Suprapubic skin (tissue), 4 donors: ENCODE data around the gene SPTAN1. TPM values are rescaled to one million over a fixed set of nuclear protein-coding genes. Genes with fewer than 3 reads are reported as not detected.

ENCODE experiments used
- DNase-seq, 2 donors: peaks; one replicate each; pipeline ENCODE4 v3.0.0-alpha.2; 2019; ENCODE audit warnings: low spot score in 2 of 2
- H3K27ac ChIP-seq: fragments of 200-600 bp; sonication (generic); one replicate; pipeline ENCODE4 v1.5.1; 2019
- H3K27me3 ChIP-seq: fragments of 200-600 bp; sonication (generic); one replicate; pipeline ENCODE4 v1.5.1; 2019
- H3K36me3 ChIP-seq: fragments of 200-600 bp; sonication (generic); one replicate; pipeline ENCODE4 v1.5.1; 2019
- H3K4me1 ChIP-seq: fragments of 200-600 bp; sonication (generic); one replicate; pipeline ENCODE4 v1.5.1; 2019
- H3K4me3 ChIP-seq: fragments of 200-600 bp; sonication (generic); one replicate; pipeline ENCODE4 v1.5.1; 2019; ENCODE audit warnings: mild to moderate bottlenecking
- H3K9me3 ChIP-seq: fragments of 200-600 bp; sonication (generic); one replicate; pipeline ENCODE4 v1.5.1; 2019
- EP300 ChIP-seq: sonication (generic); formaldehyde crosslinking; IDR thresholded peaks from one replicate; pipeline ENCODE4 v1.6.1; 2017; ENCODE audit warnings: antibody characterized with exemption
- POLR2A ChIP-seq, 2 donors: fragments of 450-650 bp; IDR thresholded peaks; one replicate each; pipeline ENCODE4 v1.6.1; 2017; ENCODE audit warnings: antibody characterized with exemption in 2 of 2, mild to moderate bottlenecking in 2 of 2, moderate library complexity in 2 of 2
- POLR2AphosphoS5 ChIP-seq, 3 donors: sonication (generic); formaldehyde crosslinking; IDR thresholded peaks; one replicate each; pipeline ENCODE4 v1.6.1; 2017; ENCODE audit warnings: antibody characterized with exemption in 3 of 3
- WGBS: methylation state at CpG from one replicate; pipeline ENCODE4 v1.1.5; 2018; 5-methylcytosine and 5-hydroxymethylcytosine counted together
- total RNA-seq, 4 donors: library from RNA; depleted of rRNA; stranded (reverse); fragments of >200 nt; gene quantifications; one replicate each; pipeline ENCODE4 v1.1.0, GENCODE V29; 2016
- TF ChIP-seq, protein P1 (sequence below), 2 donors: fragments of 200-600 bp in 1 of 2; fragments of 450-650 bp in 1 of 2; sonication (generic) in 1 of 2; IDR thresholded peaks; one replicate each; pipeline ENCODE4 v1.5.1; 2016 to 2019; ENCODE audit warnings: antibody characterized with exemption in 2 of 2, mild to moderate bottlenecking in 1 of 2, moderate library complexity in 1 of 2

The SPTAN1 gene
- total RNA-seq, 4 donors from 2014 or later: 251 to 476 (median 354) TPM

DNA sequence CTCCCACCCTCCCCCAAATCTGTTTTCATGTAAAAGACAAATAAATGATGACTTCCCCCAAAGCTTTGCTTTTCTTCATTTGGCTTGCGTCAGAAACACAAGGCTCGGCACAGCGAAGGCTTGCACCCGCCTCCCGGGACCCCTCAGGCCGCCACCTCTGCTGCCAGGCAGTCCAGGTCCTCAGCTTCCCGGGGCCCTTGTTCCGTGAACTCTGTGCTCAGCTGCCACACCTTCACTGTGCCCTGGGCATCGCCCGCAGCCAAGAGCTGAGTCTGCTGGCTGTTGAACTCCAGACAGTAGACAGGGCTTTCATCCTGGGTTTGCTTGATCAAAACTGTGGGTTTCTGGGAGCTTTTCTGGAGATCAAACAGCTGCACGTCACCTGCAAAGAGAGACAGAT lies 81.2 kb downstream of the SPTAN1 start:
- Histone ChIP-seq H3K36me3 (peaks cover 58% of the 10 kb centered on the region), H3K27me3 (no peaks in the 10 kb centered on the region), H3K9me3 (no peaks in the 10 kb centered on the region), H3K4me3 (no peak overlapping the region), H3K27ac (no peak overlapping the region), H3K4me1 (peaks cover 37% of the 10 kb centered on the region)
- DNase-seq: no peak
- WGBS: 83% methylated on average over 11 of the region's 11 CpGs
- TF ChIP-seq, protein P1, sequence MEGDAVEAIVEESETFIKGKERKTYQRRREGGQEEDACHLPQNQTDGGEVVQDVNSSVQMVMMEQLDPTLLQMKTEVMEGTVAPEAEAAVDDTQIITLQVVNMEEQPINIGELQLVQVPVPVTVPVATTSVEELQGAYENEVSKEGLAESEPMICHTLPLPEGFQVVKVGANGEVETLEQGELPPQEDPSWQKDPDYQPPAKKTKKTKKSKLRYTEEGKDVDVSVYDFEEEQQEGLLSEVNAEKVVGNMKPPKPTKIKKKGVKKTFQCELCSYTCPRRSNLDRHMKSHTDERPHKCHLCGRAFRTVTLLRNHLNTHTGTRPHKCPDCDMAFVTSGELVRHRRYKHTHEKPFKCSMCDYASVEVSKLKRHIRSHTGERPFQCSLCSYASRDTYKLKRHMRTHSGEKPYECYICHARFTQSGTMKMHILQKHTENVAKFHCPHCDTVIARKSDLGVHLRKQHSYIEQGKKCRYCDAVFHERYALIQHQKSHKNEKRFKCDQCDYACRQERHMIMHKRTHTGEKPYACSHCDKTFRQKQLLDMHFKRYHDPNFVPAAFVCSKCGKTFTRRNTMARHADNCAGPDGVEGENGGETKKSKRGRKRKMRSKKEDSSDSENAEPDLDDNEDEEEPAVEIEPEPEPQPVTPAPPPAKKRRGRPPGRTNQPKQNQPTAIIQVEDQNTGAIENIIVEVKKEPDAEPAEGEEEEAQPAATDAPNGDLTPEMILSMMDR (IDR thresholded peaks at IDR 0.05): no peak

DNA sequence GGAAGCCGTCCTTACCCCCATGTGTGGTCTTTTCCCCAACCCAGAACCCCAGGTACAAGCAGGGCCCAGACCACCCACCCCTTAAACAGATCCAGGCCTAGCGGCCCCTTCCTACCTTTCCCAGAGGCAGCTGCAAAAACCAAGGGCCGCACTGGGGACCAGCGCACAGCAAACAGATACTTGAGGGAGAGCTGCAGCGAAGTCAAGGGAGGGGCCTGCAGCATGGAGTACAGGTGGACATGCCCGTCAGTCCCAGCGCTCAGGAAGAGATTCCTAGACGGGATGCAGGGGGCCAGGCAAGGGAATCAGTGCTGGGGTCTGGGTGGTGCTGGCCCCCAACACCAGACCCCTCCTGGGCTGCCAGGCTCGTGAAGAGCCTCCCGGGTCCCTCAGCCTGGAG lies 81.7 kb downstream of the SPTAN1 start:
- Histone ChIP-seq H3K27ac (peak overlapping the region; percentile 96), H3K36me3 (peaks cover 58% of the 10 kb centered on the region), H3K27me3 (no peaks in the 10 kb centered on the region), H3K4me1 (peaks cover 32% of the 10 kb centered on the region), H3K4me3 (no peak overlapping the region), H3K9me3 (no peaks in the 10 kb centered on the region)
- WGBS: 92% methylated on average over 5 of the region's 10 CpGs
- TF ChIP-seq, protein P1 (IDR thresholded peaks at IDR 0.05): no peak
- TF ChIP-seq EP300 (no peak), POLR2AphosphoS5 (IDR thresholded peaks at IDR 0.05) (no peak), POLR2A (IDR thresholded peaks at IDR 0.05) (no peak)
- no peak for DNase-seq

DNA sequence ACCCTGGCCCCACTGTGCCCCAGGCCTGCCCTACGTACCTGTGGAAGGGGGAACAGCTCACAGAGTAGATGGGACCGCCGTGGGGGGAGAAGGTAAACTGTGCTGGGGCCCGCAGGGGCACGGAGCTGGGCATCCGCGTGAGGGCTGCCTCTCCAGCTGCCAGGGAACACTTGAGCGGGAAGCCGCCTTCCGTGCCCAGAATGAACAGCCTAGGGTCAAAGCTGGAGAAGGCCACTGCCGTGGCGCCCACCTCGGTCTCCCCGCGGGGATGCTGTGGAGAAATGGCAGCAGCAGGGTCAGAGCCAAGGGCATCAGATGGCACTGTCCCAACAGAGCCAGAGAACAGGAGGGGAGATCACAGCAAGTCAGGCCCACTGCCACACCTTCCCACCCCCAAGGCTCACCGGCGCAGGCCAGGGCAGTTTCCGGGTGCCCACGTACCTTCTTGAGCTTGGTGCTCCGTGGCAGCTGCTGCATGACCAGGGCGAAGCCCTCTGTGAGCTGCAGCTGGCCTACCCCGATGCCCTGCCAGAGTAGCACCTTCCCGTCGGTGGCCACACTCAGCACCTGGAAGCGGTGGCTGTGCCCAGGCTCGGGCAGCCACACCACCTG lies 82.4 kb downstream of the SPTAN1 start:
- 54% methylated on average over 7 of the region's 26 CpGs for WGBS
- no peak for DNase-seq
- Histone ChIP-seq H3K4me3 (peak overlapping the region; percentile 33), H3K27ac (peak overlapping the region; percentile 96), H3K9me3 (no peaks in the 10 kb centered on the region), H3K4me1 (peaks cover 32% of the 10 kb centered on the region), H3K36me3 (peaks cover 58% of the 10 kb centered on the region), H3K27me3 (no peaks in the 10 kb centered on the region)
- no peak for TF ChIP-seq EP300

DNA sequence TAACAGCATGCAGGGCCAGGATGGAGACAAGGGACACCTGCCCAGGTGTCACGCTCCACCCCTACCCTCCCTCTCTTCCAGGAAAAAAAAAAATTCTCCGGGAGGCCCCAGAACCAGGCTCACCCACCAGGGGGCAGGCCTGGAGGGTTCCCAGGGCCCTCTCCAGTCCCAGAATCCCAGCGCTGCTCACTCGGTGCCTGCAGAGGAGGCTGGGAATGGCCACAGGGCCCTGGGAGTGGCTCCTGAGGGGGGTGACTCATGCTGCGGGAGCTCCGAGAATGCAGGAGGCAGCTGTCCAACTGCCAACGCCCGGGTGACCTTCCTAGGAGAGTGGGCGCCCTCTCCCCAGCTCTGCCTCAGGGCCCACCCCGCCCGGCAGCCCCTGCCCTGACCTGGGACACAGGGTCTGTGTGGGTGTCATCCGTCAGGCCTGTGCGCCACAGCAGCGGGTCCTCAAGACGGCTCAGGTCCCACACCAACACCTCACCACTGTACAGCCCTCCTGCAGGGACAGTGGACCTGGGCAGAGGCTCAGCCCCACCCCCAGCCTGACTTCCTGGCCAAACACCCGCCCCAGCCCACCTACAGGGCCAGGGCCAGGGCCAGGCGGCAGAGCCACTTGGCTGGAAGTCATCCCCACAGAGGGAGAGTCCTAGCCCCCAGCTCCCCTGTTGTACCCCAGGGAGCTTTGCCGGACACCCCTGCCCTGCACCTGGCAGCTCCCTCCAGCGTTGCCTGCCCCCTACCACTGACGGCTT lies 83.1 kb downstream of the SPTAN1 start:
- no peaks in the 10 kb centered on the region for H3K27me3 ChIP-seq
- H3K36me3 ChIP-seq: peaks cover 56% of the 10 kb centered on the region
- no peaks in the 10 kb centered on the region for H3K9me3 ChIP-seq
- peak overlapping the region; percentile 96 for H3K27ac ChIP-seq
- 18% methylated on average over 2 of the region's 20 CpGs for WGBS
- H3K4me1 ChIP-seq: peaks cover 32% of the 10 kb centered on the region
- DNase-seq: peak; percentile 94
- peak overlapping the region; percentile 33 for H3K4me3 ChIP-seq
- TF ChIP-seq POLR2AphosphoS5 (IDR thresholded peaks at IDR 0.05) (peak in 2 of 3 donors; percentile 67 to 73), POLR2A (IDR thresholded peaks at IDR 0.05) (no peak), EP300 (no peak)
- TF ChIP-seq, protein P1 (IDR thresholded peaks at IDR 0.05): peak; percentile 81 to 87

DNA sequence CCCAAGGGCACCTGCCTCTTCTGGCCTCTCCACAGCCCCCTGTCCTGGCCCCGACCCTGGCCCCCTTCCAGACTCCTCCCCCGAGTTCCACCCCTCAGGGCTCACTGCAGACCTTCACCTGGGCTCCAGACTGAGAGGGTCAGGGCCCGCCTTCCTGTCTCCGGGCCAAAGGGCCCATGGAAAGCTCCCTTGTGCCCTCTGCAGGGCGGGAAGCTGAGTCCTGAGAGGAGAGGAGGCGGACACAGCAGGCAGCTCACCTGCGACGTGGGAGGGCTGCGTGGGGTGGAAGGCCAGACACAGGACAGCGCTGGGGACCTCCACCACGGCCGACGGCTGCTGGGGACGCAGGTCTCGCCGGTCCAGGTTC lies 83.6 kb downstream of the SPTAN1 start:
- H3K27ac ChIP-seq: peak overlapping the region; percentile 96

More for the DNA sequence above, 83.6 kb downstream of the SPTAN1 start:
- no peak for DNase-seq
- Histone ChIP-seq H3K4me3 (peak overlapping the region; percentile 33), H3K36me3 (peaks cover 55% of the 10 kb centered on the region), H3K9me3 (no peaks in the 10 kb centered on the region), H3K4me1 (peaks cover 32% of the 10 kb centered on the region), H3K27me3 (no peaks in the 10 kb centered on the region)
- TF ChIP-seq EP300 (no peak), POLR2A (IDR thresholded peaks at IDR 0.05) (no peak), POLR2AphosphoS5 (IDR thresholded peaks at IDR 0.05) (no peak)
- TF ChIP-seq, protein P1 (IDR thresholded peaks at IDR 0.05): no peak
- WGBS: 30% methylated on average over 2 of the region's 16 CpGs
